GM21825 (cell line): ENCODE data around the gene TMEM139.

Source experiments
- ATAC-seq: cut with Tn5 transposase; IDR thresholded peaks from one replicate; pipeline ENCODE4 v1.9.1; 2021; ENCODE audit warnings: mild to moderate bottlenecking, moderate library complexity; ENCODE audit not compliant: unreplicated experiment

The TMEM139 gene

DNA sequence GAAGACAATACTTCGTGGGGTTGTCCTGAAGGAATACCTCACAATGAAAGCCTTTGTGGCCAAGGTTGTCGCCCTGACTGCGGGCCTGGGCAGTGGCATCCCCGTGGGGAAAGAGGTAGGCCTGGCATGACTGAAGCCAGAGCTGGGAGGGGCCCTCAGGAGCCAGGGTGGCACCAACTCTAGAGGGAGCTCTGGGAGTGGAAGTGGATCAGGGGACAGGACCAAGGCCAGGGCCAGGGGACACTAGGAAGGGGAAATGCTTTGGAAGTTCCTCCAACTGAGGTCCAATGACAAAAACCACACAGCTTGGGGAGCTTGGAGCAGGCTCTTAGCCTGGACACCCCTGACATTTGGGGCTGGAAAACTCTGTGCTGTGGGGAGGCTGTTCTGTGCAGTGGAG, 37.0 kb downstream of the TMEM139 start:
- ATAC-seq: no peak

DNA sequence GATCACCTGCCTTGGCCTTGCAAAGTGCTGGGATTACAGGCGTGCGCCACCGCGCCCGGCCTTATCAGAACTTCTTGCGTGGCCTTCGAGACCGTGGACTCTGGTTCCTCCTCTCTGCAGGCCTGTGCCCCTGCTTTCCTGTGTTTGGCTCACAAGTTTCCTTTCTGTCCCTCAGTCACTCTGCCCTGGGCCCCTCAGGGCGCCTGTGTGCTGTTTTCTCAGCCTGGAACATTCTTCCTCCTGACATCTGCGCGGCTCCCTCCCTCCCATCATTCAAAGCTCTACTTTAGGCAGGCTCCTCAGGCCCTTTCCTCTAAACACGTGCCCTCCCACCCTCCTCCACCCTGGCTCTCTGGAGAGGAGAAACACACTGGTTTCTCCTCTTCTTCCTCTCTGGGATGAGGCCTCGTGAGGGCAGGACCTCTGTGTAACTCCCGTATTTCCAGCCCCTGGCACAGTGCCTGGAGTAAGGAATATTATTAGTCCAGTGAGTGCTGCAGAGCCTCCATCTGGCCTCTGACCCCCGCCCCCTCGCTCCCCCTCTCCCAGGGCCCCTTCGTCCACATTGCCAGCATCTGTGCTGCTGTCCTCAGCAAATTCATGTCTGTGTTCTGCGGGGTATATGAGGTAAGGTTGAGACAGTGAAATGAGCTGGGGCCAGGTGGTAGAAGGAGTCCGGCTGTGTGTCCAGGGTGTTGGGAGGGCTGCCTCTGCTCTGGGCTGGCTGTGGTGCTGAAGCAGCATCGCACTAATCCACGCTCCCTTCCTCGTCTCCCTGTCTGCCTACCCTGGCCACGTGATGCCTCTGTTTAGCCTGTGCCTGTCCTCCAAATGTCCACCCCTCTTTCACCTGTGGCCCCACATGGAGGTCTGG, 38.2 kb downstream of the TMEM139 start:
- ATAC-seq: no peak

DNA sequence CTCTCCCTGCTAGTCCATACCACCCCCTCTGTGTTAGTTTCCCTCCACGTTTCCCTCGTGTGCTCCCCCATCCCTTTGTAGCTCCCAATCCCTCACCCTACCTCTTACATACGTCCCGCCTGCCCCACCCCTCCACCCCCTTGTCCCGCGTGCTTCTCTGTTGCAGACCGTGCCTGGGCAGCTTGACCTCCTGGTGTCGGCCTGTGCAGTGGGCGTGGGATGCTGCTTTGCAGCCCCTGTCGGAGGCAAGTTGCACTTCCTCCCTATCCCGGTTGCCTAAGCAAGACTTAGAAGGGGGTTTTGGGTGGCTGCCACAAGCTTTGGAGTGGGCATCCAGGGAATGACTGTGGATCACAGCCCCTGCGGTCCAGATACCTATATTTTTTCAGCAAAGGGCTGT, 38.9 kb downstream of the TMEM139 start:
- no peak for ATAC-seq

DNA sequence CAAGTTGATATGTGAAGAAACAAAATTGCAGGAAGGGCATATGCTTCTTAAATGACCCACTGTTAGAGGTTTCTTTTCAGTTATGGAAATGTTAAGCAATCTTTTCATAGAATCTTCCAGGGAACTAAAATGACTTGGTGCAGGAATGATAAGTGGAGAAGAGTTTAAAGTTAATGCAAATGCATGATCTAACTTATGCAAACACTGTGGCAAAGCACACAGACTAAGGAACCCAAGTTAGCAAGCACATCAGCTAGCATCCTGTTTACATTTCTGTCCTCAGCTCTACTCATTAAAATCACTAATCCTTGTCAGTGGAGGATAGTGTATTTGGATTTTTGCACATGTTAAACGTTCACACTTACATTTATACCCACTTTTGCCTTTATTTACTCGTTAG, 40.5 kb downstream of the TMEM139 start:
- ATAC-seq: peak; percentile 77

DNA sequence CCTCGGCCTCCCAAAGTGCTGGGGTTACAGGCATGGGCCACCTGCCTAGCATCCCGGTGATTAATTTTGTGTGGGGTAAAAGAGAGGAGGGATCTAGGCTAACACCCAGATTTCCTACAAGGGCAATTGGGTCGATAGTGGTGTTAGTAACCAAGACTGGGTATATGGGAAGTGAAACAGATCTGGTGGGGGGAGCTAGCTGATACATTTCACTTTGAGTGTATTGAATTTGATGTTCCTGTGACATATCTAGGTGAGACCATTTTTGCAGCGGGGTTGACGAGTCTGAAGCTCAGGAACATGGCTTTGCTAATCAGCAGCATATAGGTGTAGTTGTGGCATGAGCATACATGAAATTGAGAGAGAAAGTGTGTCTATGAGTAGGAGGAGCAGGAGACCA, 43.1 kb downstream of the TMEM139 start:
- ATAC-seq: no peak

DNA sequence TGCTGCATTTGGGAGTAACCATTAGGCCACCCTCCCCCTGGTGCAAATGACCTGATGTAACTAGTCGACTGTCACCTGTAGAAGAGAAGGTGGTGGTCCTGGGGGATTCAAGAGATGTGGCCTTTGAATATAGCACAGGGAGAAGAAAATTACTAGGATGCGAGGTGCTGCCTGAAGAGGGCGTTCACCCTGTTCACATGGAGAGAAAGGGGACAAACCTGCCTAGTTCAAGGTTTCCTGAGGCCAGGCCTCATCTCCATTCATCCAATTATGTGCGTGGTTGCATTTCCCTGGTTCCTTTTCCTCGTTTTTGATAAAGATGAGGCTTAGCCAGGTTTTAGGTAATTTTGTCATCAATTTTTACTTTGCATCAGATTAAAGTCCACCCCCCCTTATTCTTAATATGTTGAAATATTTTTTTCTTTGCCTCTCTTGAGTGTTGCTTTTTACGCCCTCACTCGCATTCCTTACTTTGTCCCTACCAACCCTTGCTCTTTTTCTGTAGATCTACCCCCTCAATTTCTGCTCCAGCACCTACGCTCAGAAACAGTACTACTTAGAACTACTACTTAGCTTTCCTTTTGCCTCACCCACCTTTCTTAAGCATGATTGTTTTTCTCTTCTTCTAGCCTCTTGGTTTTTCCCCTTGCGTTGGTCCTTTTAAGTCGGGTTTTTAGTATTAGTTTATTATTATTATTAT, 44.9 kb downstream of the TMEM139 start:
- ATAC-seq: no peak

DNA sequence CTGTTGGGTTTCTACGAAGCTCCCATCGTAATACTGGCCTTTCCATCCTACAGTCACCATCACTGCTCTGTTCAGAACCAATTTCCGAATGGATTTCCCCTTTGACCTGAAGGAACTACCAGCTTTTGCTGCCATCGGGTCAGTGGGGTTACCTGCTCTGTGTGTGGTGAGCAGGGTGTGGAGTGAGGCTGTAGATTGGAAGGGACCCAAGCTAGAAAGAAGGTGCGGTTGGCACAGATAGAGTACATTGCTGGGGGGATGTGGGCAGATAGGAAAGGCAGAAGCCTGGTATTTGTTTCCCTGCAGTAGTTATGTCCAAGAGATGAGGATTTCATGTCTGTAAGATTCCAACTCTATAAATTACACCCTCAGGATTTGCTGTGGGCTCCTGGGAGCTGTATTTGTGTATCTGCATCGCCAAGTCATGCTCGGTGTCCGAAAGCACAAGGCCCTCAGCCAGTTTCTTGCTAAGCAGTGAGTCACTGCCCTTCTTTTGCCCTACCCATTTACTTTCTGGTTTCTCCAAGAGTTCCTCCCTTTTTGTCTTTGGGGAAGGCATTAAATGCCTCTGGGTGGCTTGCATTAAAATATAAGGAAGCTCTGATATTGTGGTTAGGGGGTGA, 46.5 kb downstream of the TMEM139 start:
- ATAC-seq: no peak

DNA sequence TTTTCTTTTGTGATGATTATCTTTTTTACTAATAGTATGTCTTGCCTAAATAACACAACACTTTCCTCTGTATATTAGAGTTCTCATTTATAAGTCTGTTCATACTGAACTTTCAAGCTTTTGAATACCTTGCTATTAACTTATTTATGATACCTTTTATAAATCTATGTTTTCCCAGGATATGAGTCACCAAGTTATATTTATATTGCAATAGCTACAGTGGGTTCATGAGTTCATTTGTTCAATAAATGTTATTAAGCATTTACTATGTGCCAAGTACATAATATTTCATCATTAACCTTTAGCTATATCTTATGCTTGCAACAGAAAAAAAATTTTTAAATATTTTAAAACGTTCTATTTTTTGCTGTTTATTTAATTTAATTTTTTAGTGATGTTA, 49.5 kb downstream of the TMEM139 start:
- ATAC-seq: no peak

DNA sequence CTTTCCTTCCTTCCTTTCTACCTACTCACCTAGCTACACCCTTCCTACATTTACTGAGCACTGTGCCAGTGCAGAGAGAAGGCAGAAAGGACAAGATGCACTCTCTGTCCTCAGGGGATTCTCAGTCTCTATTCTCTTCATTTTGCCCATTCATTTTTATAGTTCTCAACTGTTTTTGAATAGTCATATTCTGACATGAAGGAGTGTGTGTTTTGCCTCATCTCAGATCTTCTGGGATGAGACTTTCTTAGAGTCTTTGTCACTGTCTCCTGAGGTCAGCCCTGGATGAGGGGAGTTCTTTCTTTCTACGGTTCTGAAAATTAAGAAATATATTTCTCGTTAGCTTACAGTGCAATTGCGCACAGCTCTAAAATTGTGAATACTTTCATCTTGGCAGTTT, 52.5 kb downstream of the TMEM139 start:
- ATAC-seq: no peak
